ENCODE measurements around the gene TLE1. TPM values are rescaled to one million over a fixed set of nuclear protein-coding genes. Genes with fewer than 3 reads are reported as not detected.

Gene TLE1
- total RNA-seq, 1 experiment from 2014 or later: 97.7 TPM

GRCh38 chr9:81542118-81542889, 147.0 kb downstream of the TLE1 start:
- no peaks in the 10 kb centered on the region for H3K36me3 Mint-ChIP-seq
- no peak overlapping the region for H3K4me3 Mint-ChIP-seq
- no peak overlapping the region for H3K27ac Mint-ChIP-seq
- H3K4me1 Mint-ChIP-seq: peaks cover 17% of the 10 kb centered on the region
- DNase-seq (ENCODE audit: low spot score) (no peak), ATAC-seq (no peak)
- ChIA-PET POLR2A (no interaction called here), CTCF (no interaction called here)
- TF ChIP-seq, protein P1, sequence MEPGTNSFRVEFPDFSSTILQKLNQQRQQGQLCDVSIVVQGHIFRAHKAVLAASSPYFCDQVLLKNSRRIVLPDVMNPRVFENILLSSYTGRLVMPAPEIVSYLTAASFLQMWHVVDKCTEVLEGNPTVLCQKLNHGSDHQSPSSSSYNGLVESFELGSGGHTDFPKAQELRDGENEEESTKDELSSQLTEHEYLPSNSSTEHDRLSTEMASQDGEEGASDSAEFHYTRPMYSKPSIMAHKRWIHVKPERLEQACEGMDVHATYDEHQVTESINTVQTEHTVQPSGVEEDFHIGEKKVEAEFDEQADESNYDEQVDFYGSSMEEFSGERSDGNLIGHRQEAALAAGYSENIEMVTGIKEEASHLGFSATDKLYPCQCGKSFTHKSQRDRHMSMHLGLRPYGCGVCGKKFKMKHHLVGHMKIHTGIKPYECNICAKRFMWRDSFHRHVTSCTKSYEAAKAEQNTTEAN (CRISPR knock-in tag; IDR thresholded peaks at IDR 0.05): no peak
- TF ChIP-seq IRF2 (CRISPR knock-in tag; IDR thresholded peaks at IDR 0.05; ENCODE audit: borderline replicate concordance, low read depth): no peak
- TF ChIP-seq CBFB (CRISPR knock-in tag; IDR thresholded peaks at IDR 0.05; ENCODE audit: low read depth): no peak
- no peak for TF ChIP-seq E2F4 (CRISPR knock-in tag; IDR thresholded peaks at IDR 0.05; ENCODE audit: borderline replicate concordance, low read depth)
- no peak for TF ChIP-seq GTF2I (CRISPR knock-in tag; conservative IDR thresholded peaks at IDR 0.05)
- TF ChIP-seq, protein P2, sequence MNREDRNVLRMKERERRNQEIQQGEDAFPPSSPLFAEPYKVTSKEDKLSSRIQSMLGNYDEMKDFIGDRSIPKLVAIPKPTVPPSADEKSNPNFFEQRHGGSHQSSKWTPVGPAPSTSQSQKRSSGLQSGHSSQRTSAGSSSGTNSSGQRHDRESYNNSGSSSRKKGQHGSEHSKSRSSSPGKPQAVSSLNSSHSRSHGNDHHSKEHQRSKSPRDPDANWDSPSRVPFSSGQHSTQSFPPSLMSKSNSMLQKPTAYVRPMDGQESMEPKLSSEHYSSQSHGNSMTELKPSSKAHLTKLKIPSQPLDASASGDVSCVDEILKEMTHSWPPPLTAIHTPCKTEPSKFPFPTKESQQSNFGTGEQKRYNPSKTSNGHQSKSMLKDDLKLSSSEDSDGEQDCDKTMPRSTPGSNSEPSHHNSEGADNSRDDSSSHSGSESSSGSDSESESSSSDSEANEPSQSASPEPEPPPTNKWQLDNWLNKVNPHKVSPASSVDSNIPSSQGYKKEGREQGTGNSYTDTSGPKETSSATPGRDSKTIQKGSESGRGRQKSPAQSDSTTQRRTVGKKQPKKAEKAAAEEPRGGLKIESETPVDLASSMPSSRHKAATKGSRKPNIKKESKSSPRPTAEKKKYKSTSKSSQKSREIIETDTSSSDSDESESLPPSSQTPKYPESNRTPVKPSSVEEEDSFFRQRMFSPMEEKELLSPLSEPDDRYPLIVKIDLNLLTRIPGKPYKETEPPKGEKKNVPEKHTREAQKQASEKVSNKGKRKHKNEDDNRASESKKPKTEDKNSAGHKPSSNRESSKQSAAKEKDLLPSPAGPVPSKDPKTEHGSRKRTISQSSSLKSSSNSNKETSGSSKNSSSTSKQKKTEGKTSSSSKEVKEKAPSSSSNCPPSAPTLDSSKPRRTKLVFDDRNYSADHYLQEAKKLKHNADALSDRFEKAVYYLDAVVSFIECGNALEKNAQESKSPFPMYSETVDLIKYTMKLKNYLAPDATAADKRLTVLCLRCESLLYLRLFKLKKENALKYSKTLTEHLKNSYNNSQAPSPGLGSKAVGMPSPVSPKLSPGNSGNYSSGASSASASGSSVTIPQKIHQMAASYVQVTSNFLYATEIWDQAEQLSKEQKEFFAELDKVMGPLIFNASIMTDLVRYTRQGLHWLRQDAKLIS (CRISPR knock-in tag; IDR thresholded peaks at IDR 0.05; ENCODE audit: borderline replicate concordance): no peak
- TF ChIP-seq ZNF121 (CRISPR knock-in tag; IDR thresholded peaks at IDR 0.05): no peak
- TF ChIP-seq RELA (CRISPR knock-in tag; IDR thresholded peaks at IDR 0.05; ENCODE audit: borderline replicate concordance): no peak
- no peak for TF ChIP-seq ZNF425 (CRISPR knock-in tag; conservative IDR thresholded peaks at IDR 0.05)
- no peaks in the 10 kb centered on the region for H3K27me3 Mint-ChIP-seq (ENCODE audit: low read depth)
- no peaks in the 10 kb centered on the region for H3K9me3 Mint-ChIP-seq

DNA sequence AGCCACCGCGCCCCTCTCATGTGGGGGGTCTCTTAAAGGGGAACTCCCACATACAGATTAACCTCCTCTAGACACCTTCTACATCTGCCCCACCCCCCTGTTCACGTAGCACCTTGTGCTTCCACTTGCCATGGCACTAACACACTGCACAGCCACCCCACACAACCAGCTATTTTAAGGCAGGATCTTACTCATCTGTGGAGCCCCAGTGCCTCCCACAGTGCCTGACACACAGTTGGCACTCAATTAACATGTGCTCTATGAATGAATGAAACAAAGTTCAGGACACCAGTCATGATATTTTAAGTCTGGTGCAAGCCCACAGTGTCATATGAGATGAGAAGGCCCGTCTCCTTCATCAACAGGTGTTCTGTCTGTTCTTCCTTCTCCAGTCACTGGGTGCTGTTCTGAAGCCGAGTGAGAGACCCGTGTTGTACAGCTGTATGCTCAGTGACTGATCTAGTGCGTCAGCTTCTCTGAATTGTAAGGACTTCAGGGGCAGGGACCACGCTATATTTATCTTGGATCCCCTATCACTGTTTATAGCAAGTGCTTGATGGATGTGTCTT, 149.1 kb downstream of the TLE1 start:
- Mint-ChIP-seq H3K36me3 (no peaks in the 10 kb centered on the region), H3K27ac (no peak overlapping the region), H3K27me3 (ENCODE audit: low read depth) (no peaks in the 10 kb centered on the region), H3K9me3 (no peaks in the 10 kb centered on the region), H3K4me3 (no peak overlapping the region), H3K4me1 (no peaks in the 10 kb centered on the region)
- TF ChIP-seq ZNF416 (CRISPR knock-in tag; IDR thresholded peaks at IDR 0.05) (no peak), FOXJ3 (CRISPR knock-in tag; IDR thresholded peaks at IDR 0.05; ENCODE audit: borderline replicate concordance) (no peak), JAZF1 (CRISPR knock-in tag; IDR thresholded peaks at IDR 0.05) (no peak), NFATC4 (CRISPR knock-in tag; IDR thresholded peaks at IDR 0.05) (no peak), ZBTB21 (CRISPR knock-in tag; IDR thresholded peaks at IDR 0.05; ENCODE audit: borderline replicate concordance) (no peak), CDX4 (CRISPR knock-in tag; IDR thresholded peaks at IDR 0.05; ENCODE audit: borderline replicate concordance) (no peak), OVOL2 (CRISPR knock-in tag; IDR thresholded peaks at IDR 0.05; ENCODE audit: borderline replicate concordance) (no peak), SMAD4 (CRISPR knock-in tag; IDR thresholded peaks at IDR 0.05) (no peak), HMGA2 (CRISPR knock-in tag; IDR thresholded peaks at IDR 0.05) (no peak), NFYB (CRISPR knock-in tag; conservative IDR thresholded peaks at IDR 0.05; ENCODE audit: low read depth) (no peak), GTF2I (CRISPR knock-in tag; conservative IDR thresholded peaks at IDR 0.05) (no peak)
- TF ChIP-seq, protein P3, sequence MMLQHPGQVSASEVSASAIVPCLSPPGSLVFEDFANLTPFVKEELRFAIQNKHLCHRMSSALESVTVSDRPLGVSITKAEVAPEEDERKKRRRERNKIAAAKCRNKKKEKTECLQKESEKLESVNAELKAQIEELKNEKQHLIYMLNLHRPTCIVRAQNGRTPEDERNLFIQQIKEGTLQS (CRISPR knock-in tag; conservative IDR thresholded peaks at IDR 0.05): no peak
- no peak for ATAC-seq
- DNase-seq (ENCODE audit: low spot score): no peak
- CTCF ChIA-PET: interaction anchor here (0.6 to 1.7 kb wide), 2 partner anchors 17 to 1067 kb away, joined by 3 to 5 read pairs; no protein-coding TSS in a partner anchor
- POLR2A ChIA-PET: interaction anchor here (0.7 kb wide), 1 partner anchor 38 kb away, joined by 6 read pairs; no protein-coding TSS in a partner anchor
